Suppressor macrophage treated with lipopolysaccharide for 4 hours (primary cell): ENCODE measurements around the gene PRR30.
"Not testable (repeated sequence)": the region's sequence is repeated elsewhere in the genome, so short reads cannot be mapped to it uniquely, and the experiment has no call there.

Experiments
- DNase-seq: peaks from one replicate; pipeline ENCODE4 v3.0.0-alpha.2; 2020

Gene PRR30

GRCh38 chr2:27127883-27128667 lies 11.1 kb downstream of the PRR30 start:
- DNase-seq = no peak

GRCh38 chr2:27126252-27126710 lies 12.9 kb downstream of the PRR30 start:
- DNase-seq = no peak

- no peak for DNase-seq
These were observed 14.1 kb downstream of the PRR30 start for GRCh38 chr2:27125104-27125503.

- DNase-seq = peak; percentile 43
These were observed 15.7 kb downstream of the PRR30 start, which contains the start of gene ABHD1 for GRCh38 chr2:27123302-27124150. Gene ABHD1, plus strand, starts transcription at chr2:27123815. Its CDS starts 134 bp downstream, at chr2:27123949.

- no peak for DNase-seq
These were observed 16.4 kb downstream of the PRR30 start for GRCh38 chr2:27122791-27123190.

GRCh38 chr2:27121906-27122305 lies 17.3 kb downstream of the PRR30 start:
- no peak for DNase-seq

GRCh38 chr2:27119330-27119670 lies 19.9 kb downstream of the PRR30 start:
- not testable (repeated sequence) for DNase-seq

GRCh38 chr2:27118525-27119329 lies 20.5 kb downstream of the PRR30 start, which contains the start of gene CGREF1:
Gene CGREF1, minus strand, starts transcription at chr2:27119128. Its CDS starts 14,762 bp downstream, at chr2:27104366.
- no peak for DNase-seq

- DNase-seq = no peak
These were observed 21.1 kb downstream of the PRR30 start for GRCh38 chr2:27117995-27118524.

GRCh38 chr2:27115519-27115918 lies 23.7 kb downstream of the PRR30 start:
- DNase-seq = no peak

- not testable (repeated sequence) for DNase-seq
These were observed 27.7 kb downstream of the PRR30 start for GRCh38 chr2:27111392-27112078.

- not testable (repeated sequence) for DNase-seq
These were observed 28.4 kb downstream of the PRR30 start for GRCh38 chr2:27110603-27111352.

- DNase-seq = no peak
These were observed 30.1 kb downstream of the PRR30 start for GRCh38 chr2:27109083-27109482.

GRCh38 chr2:27108221-27108620 lies 31.0 kb downstream of the PRR30 start:
- DNase-seq = no peak

GRCh38 chr2:27105981-27106380 lies 33.2 kb downstream of the PRR30 start:
- DNase-seq = no peak

- no peak for DNase-seq
These were observed 36.9 kb downstream of the PRR30 start for GRCh38 chr2:27102329-27102728.

- DNase-seq = no peak
These were observed 39.2 kb downstream of the PRR30 start for GRCh38 chr2:27100036-27100435.

- no peak for DNase-seq
These were observed 39.8 kb downstream of the PRR30 start for GRCh38 chr2:27099334-27099955.

GRCh38 chr2:27097341-27097740 lies 41.9 kb downstream of the PRR30 start:
- DNase-seq = no peak

GRCh38 chr2:27096748-27097297 lies 42.4 kb downstream of the PRR30 start:
- peak; percentile 77 for DNase-seq
